IMR-90 (cell line): ENCODE measurements around the gene KLHL20. TPM values are rescaled to one million over a fixed set of nuclear protein-coding genes. Genes with fewer than 3 reads are reported as not detected.

Source experiments
- ATAC-seq: fragments of 200-7000 bp; cut with Tn5 transposase; 2 replicates; pipeline ENCODE4 v1.9.1; 2020; ENCODE audit warnings: low read depth, mild to moderate bottlenecking, moderate library complexity
- BruUV-seq: library from RNA; stranded (reverse); fragments of 400-500 nt; replicated peaks from 2 replicates; lab custom pipeline; 2021; lab: Mats Ljungman, UMichigan
- CTCF ChIA-PET: fragments of 300-600 bp; formaldehyde crosslinking; extraction: SDS; loops from one replicate; lab custom pipeline; 2021; ENCODE audit warnings: antibody characterized with exemption; lab: Yijun Ruan, JAX
- POLR2A ChIA-PET: fragments of 300-600 bp; sonication (Branson Sonifier 250); formaldehyde crosslinking; loops from one replicate; lab custom pipeline; 2022; ENCODE audit warnings: antibody characterized with exemption; ENCODE audit not compliant: unreplicated experiment; lab: Charles Lee
- DNase-seq: peaks from one replicate; pipeline ENCODE4 v3.0.0; 2013
- H2AFZ ChIP-seq: replicated peaks from 2 replicates; pipeline ENCODE3; 2013; ENCODE audit warnings: low read length, mild to moderate bottlenecking; ENCODE audit not compliant: poor library complexity
- H2AK5ac ChIP-seq: 2 replicates; pipeline ENCODE4 v1.6.1; 2013; ENCODE audit warnings: low read depth, low read length, inconsistent platforms
- H2AK9ac ChIP-seq: replicated peaks from 2 replicates; pipeline ENCODE3; 2013; ENCODE audit warnings: mild to moderate bottlenecking, low read depth, low read length, moderate library complexity; ENCODE audit not compliant: poor library complexity
- H2BK120ac ChIP-seq: 2 replicates; pipeline ENCODE4 v1.6.1; 2013; ENCODE audit warnings: low read depth, low read length, inconsistent platforms
- H2BK15ac ChIP-seq: 3 replicates; pipeline ENCODE4 v1.6.1; 2013; ENCODE audit warnings: low read depth, low read length, inconsistent platforms
- H2BK20ac ChIP-seq: 2 replicates; pipeline ENCODE4 v1.6.1; 2013; ENCODE audit warnings: low read depth, mild to moderate bottlenecking, inconsistent platforms, low read length, moderate library complexity
- H2BK5ac ChIP-seq: 2 replicates; pipeline ENCODE4 v1.6.1; 2013; ENCODE audit warnings: mild to moderate bottlenecking, low read depth, low read length, inconsistent platforms; ENCODE audit not compliant: poor library complexity, severe bottlenecking
- H3K14ac ChIP-seq: replicated peaks from 2 replicates; pipeline ENCODE4 v1.6.1; 2013; ENCODE audit warnings: low read depth, low read length, inconsistent platforms
- H3K18ac ChIP-seq: 2 replicates; pipeline ENCODE4 v1.6.1; 2013; ENCODE audit warnings: low read depth, low read length, control low read depth
- H3K23ac ChIP-seq: 2 replicates; pipeline ENCODE4 v1.6.1; 2013; ENCODE audit warnings: low read depth, low read length, inconsistent platforms
- H3K27ac ChIP-seq: 2 replicates; pipeline ENCODE4 v1.5.1; 2013; ENCODE audit warnings: mild to moderate bottlenecking, control low read depth, low read length; ENCODE audit not compliant: insufficient read depth
- H3K27me3 ChIP-seq: 2 replicates; pipeline ENCODE4 v1.6.1; 2013; ENCODE audit warnings: low read length; ENCODE audit not compliant: control insufficient read depth, insufficient read depth
- H3K36me3 ChIP-seq: 2 replicates; pipeline ENCODE4 v1.6.1; 2013; ENCODE audit warnings: low read length, mixed read lengths; ENCODE audit not compliant: control insufficient read depth, insufficient read depth
- H3K4ac ChIP-seq: 2 replicates; pipeline ENCODE4 v1.6.1; 2013; ENCODE audit warnings: low read depth, low read length, inconsistent platforms
- H3K4me1 ChIP-seq: 2 replicates; pipeline ENCODE4 v1.6.1; 2013; ENCODE audit warnings: low read length, mixed read lengths; ENCODE audit not compliant: control insufficient read depth, insufficient read depth
- H3K4me2 ChIP-seq: 2 replicates; pipeline ENCODE4 v1.6.1; 2013; ENCODE audit warnings: low read depth, mild to moderate bottlenecking, control low read depth, low read length, moderate library complexity
- H3K4me3 ChIP-seq: 2 replicates; pipeline ENCODE4 v1.5.1; 2013; ENCODE audit warnings: low read depth, mild to moderate bottlenecking, control low read depth, low read length, moderate library complexity; ENCODE audit not compliant: insufficient read depth
- H3K56ac ChIP-seq: 2 replicates; pipeline ENCODE4 v1.6.1; 2013; ENCODE audit warnings: low read length, inconsistent platforms; ENCODE audit not compliant: insufficient read depth; ENCODE audit errors: extremely low read depth
- H3K79me1 ChIP-seq, 2 experiments: 2 replicates each; pipeline ENCODE4 v1.6.1; 2013; ENCODE audit warnings: low read length in 2 of 2, inconsistent platforms in 1 of 2, low read depth in 1 of 2
- H3K9ac ChIP-seq: 2 replicates; pipeline ENCODE4 v1.6.1; 2013; ENCODE audit warnings: low read depth, low read length, control low read depth
- H3K9me1 ChIP-seq: 2 replicates; pipeline ENCODE4 v1.6.1; 2013; ENCODE audit warnings: low read length, inconsistent platforms; ENCODE audit not compliant: insufficient read depth
- H3K9me3 ChIP-seq: 2 replicates; pipeline ENCODE4 v1.6.1; 2013; ENCODE audit warnings: low read length; ENCODE audit not compliant: control insufficient read depth, insufficient read depth
- H4K20me1 ChIP-seq: 2 replicates; pipeline ENCODE4 v1.6.1; 2013; ENCODE audit warnings: low read length, inconsistent platforms; ENCODE audit not compliant: insufficient read depth
- H4K5ac ChIP-seq: 2 replicates; pipeline ENCODE4 v1.6.1; 2013; ENCODE audit warnings: mild to moderate bottlenecking, low read depth, low read length, control low read depth
- H4K8ac ChIP-seq, 2 experiments: 2 replicates each; pipeline ENCODE4 v1.6.1; 2013; ENCODE audit warnings: low read depth in 2 of 2, low read length in 2 of 2, control low read depth in 1 of 2, inconsistent platforms in 1 of 2
- H4K91ac ChIP-seq: 2 replicates; pipeline ENCODE4 v1.6.1; 2013; ENCODE audit warnings: low read depth, low read length, inconsistent platforms; ENCODE audit not compliant: insufficient read depth
- BHLHE40 ChIP-seq: fragments of 150-350 bp; IDR thresholded peaks from 2 replicates; pipeline ENCODE4 v1.6.1; 2016; ENCODE audit warnings: mild to moderate bottlenecking, low read depth, low read length
- CEBPB ChIP-seq: IDR thresholded peaks from 2 replicates; pipeline ENCODE4 v1.6.1; 2012; ENCODE audit warnings: low read depth, low read length, improper control_type of control experiment
- CHD1 ChIP-seq: IDR thresholded peaks from 2 replicates; pipeline ENCODE4 v1.6.1; 2012; ENCODE audit warnings: low read depth, low read length, improper control_type of control experiment
- CTCF ChIP-seq: conservative IDR thresholded peaks from 2 replicates; pipeline ENCODE4 v1.5.1; 2012; ENCODE audit warnings: mild to moderate bottlenecking, low read depth, low read length, improper control_type of control experiment
- FOS ChIP-seq: fragments of 150-350 bp; IDR thresholded peaks from 2 replicates; pipeline ENCODE4 v1.6.1; 2016; ENCODE audit warnings: low read depth, low read length
- MAFK ChIP-seq: IDR thresholded peaks from 2 replicates; pipeline ENCODE4 v1.6.1; 2012; ENCODE audit warnings: low read depth, low read length, improper control_type of control experiment
- MAZ ChIP-seq: IDR thresholded peaks from 2 replicates; pipeline ENCODE4 v1.6.1; 2012; ENCODE audit warnings: low read depth, mild to moderate bottlenecking, low read length, improper control_type of control experiment, moderate library complexity, borderline replicate concordance
- MXI1 ChIP-seq: IDR thresholded peaks from 2 replicates; pipeline ENCODE4 v1.6.1; 2012; ENCODE audit warnings: low read depth, mild to moderate bottlenecking, low read length, moderate library complexity, borderline replicate concordance
- NFE2L2 ChIP-seq: fragments of 150-350 bp; IDR thresholded peaks from 2 replicates; pipeline ENCODE4 v1.6.1; 2016; ENCODE audit warnings: low read depth, mild to moderate bottlenecking, low read length
- POLR2A ChIP-seq: IDR thresholded peaks from 2 replicates; pipeline ENCODE4 v1.6.1; 2012; ENCODE audit warnings: mild to moderate bottlenecking, low read depth, low read length
- RAD21 ChIP-seq: IDR thresholded peaks from 2 replicates; pipeline ENCODE4 v1.6.1; 2012; ENCODE audit warnings: low read length, improper control_type of control experiment
- RCOR1 ChIP-seq: IDR thresholded peaks from 2 replicates; pipeline ENCODE4 v1.6.1; 2012; ENCODE audit warnings: mild to moderate bottlenecking, low read length, improper control_type of control experiment; ENCODE audit not compliant: insufficient replicate concordance
- RFX5 ChIP-seq: IDR thresholded peaks from 2 replicates; pipeline ENCODE4 v1.8.0; 2012; ENCODE audit warnings: low read depth, mild to moderate bottlenecking, low read length, moderate library complexity
- SMC3 ChIP-seq: fragments of 150-350 bp; IDR thresholded peaks from 2 replicates; pipeline ENCODE4 v1.6.1; 2016; ENCODE audit warnings: low read depth, mild to moderate bottlenecking, antibody characterized with exemption, low read length, moderate library complexity
- USF2 ChIP-seq: fragments of 150-350 bp; IDR thresholded peaks from 2 replicates; pipeline ENCODE4 v1.6.1; 2017; ENCODE audit warnings: mild to moderate bottlenecking, antibody characterized with exemption, low read length, low read depth
- WGBS, 2 experiments: methylation state at CpG; one replicate each; pipeline versions ENCODE4 v1.1.5 to v1.1.7; 2013; ENCODE audit warnings: missing lambda C conversion rate in 2 of 2; ENCODE audit not compliant: insufficient read length in 1 of 2; ENCODE audit errors: extremely low coverage in 2 of 2; 5-methylcytosine and 5-hydroxymethylcytosine counted together
- dilution Hi-C: fragments of 300-500 bp; cut with HindIII; formaldehyde crosslinking; loops from one replicate; pipeline ENCODE4 v1.14.3; 2018; ENCODE audit warnings: low sequenced_read_pairs; ENCODE audit not compliant: unreplicated experiment
- in situ Hi-C: fragments of 300-500 bp; cut with MboI; formaldehyde crosslinking; loops from 3 replicates; pipeline ENCODE4 v1.14.3; 2019; ENCODE audit warnings: low sequenced_read_pairs, inconsistent platforms, mixed read lengths
- intact Hi-C: fragments of 100-400 bp; cut with micrococcal nuclease; formaldehyde crosslinking; loops from 2 replicates; pipeline ENCODE4 v1.10.0; 2022
- polyA plus RNA-seq, 3 experiments: library from polyadenylated mRNA; depleted of rRNA; stranded (reverse); fragments of >200 nt; gene quantifications; 2 replicates each; pipeline ENCODE4 v1.2.3, GENCODE V29; 2012; ENCODE audit warnings: low replicate concordance in 1 of 3
- total RNA-seq: library from RNA; depleted of rRNA; stranded (reverse); fragments of >200 nt; gene quantifications from 2 replicates; pipeline ENCODE4 v1.2.3, GENCODE V29; 2012
- TF ChIP-seq, protein P1 (sequence below): fragments of 150-350 bp; IDR thresholded peaks from 2 replicates; pipeline ENCODE4 v1.6.1; 2016; ENCODE audit warnings: low read depth, mild to moderate bottlenecking, low read length, moderate library complexity, borderline replicate concordance

KLHL20 gene
- total and polyA plus RNA-seq, 2 of the 4 experiments (the other 2 are of a cell fraction): 13.5 to 23.3 TPM

GRCh38 chr1:173717238-173717637 is 2.5 kb downstream of the KLHL20 start:
- H3K36me3 ChIP-seq: 0 out of 2 replicates have a peak, but pooled peaks cover 1% of the 10 kb centered on the region
- H3K4ac ChIP-seq: no peak overlapping the region
- H4K91ac ChIP-seq: no peak overlapping the region
- no peaks in the 10 kb centered on the region; the same call in 1 of the 2 replicates for H4K20me1 ChIP-seq
- no peak overlapping the region for H2AK5ac ChIP-seq
- POLR2A ChIA-PET: no interaction called here
- TF ChIP-seq RFX5: no peak
- TF ChIP-seq CEBPB: no peak
- no peak for TF ChIP-seq RCOR1
- TF ChIP-seq NFE2L2: no peak
- TF ChIP-seq SMC3: no peak
- no peak for TF ChIP-seq USF2
- TF ChIP-seq CHD1: no peak
- no peak for TF ChIP-seq MAZ
- TF ChIP-seq BHLHE40: no peak
- no peak for TF ChIP-seq MAFK
- no peak for TF ChIP-seq CTCF
- TF ChIP-seq, protein P1, sequence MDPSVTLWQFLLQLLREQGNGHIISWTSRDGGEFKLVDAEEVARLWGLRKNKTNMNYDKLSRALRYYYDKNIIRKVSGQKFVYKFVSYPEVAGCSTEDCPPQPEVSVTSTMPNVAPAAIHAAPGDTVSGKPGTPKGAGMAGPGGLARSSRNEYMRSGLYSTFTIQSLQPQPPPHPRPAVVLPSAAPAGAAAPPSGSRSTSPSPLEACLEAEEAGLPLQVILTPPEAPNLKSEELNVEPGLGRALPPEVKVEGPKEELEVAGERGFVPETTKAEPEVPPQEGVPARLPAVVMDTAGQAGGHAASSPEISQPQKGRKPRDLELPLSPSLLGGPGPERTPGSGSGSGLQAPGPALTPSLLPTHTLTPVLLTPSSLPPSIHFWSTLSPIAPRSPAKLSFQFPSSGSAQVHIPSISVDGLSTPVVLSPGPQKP: no peak
- TF ChIP-seq RAD21: no peak
- TF ChIP-seq POLR2A: no peak
- TF ChIP-seq MXI1: no peak
- TF ChIP-seq FOS: no peak
- ATAC-seq (no peak), DNase-seq (no peak)
- no peak overlapping the region for H2AK9ac ChIP-seq
- no peaks in the 10 kb centered on the region for H3K27me3 ChIP-seq
- H3K14ac ChIP-seq: no peak overlapping the region
- H3K9ac ChIP-seq: no peak overlapping the region
- H2BK15ac ChIP-seq: no peak overlapping the region
- WGBS, 2 experiments: no CpG with 5 or more reads among the region's 2 CpGs
- no peak overlapping the region for H3K23ac ChIP-seq
- no peak overlapping the region for H4K5ac ChIP-seq
- dilution Hi-C loops (no loop called here), in situ Hi-C loops (no loop called here), intact Hi-C loops (loop anchor here (5.0 to 10.0 kb wide), 2 partner anchors 500 to 972 kb away; no protein-coding TSS in a partner anchor)
- no peaks in the 10 kb centered on the region for H3K9me3 ChIP-seq
- peaks cover 5% of the 10 kb centered on the region; the same call in 1 of the 2 replicates for H3K9me1 ChIP-seq
- H2BK120ac ChIP-seq: no peak overlapping the region
- no peak overlapping the region for H3K56ac ChIP-seq
- no peaks in the 10 kb centered on the region for H3K4me1 ChIP-seq
- no peak overlapping the region for H2BK20ac ChIP-seq
- no TSS peak for BruUV-seq
- H3K27ac ChIP-seq: no peak overlapping the region
- H2BK5ac ChIP-seq: no peak overlapping the region
- CTCF ChIA-PET: interaction anchor here (0.6 kb wide), 1 partner anchor 292 kb away, joined by 4 read pairs; no protein-coding TSS in a partner anchor
- no peak overlapping the region for H2AFZ ChIP-seq
- H3K18ac ChIP-seq: no peak overlapping the region
- H3K79me1 ChIP-seq: peaks cover 15 to 29% of the 10 kb centered on the region in 2 experiments; a peak in 3 of 4 replicates
- H4K8ac ChIP-seq: no peak overlapping the region
- no peak overlapping the region for H3K4me2 ChIP-seq
- H3K4me3 ChIP-seq: no peak overlapping the region
